NT2/D1 (cell line): ENCODE data around the gene SLC2A4RG.

Source experiments
- DNase-seq: peaks from one replicate; pipeline ENCODE4 v3.0.0-alpha.2; 2011; ENCODE audit warnings: low read depth, low spot score
- H3K27me3 ChIP-seq: 2 replicates; pipeline ENCODE4 v1.6.0; 2011; ENCODE audit warnings: mild to moderate bottlenecking; ENCODE audit not compliant: insufficient read length, insufficient read depth
- H3K36me3 ChIP-seq: 2 replicates; pipeline ENCODE4 v1.6.1; 2011; ENCODE audit warnings: mild to moderate bottlenecking, low read length, mixed read lengths; ENCODE audit not compliant: insufficient read depth, insufficient read length
- H3K4me1 ChIP-seq: 2 replicates; pipeline ENCODE4 v1.5.1; 2011; ENCODE audit not compliant: insufficient read depth, insufficient read length
- H3K4me3 ChIP-seq: 2 replicates; pipeline ENCODE4 v1.5.1; 2011; ENCODE audit warnings: low read depth; ENCODE audit not compliant: insufficient read length
- H3K9ac ChIP-seq: 2 replicates; pipeline ENCODE4 v1.6.0; 2011; ENCODE audit warnings: low read depth; ENCODE audit not compliant: insufficient read length
- H3K9me3 ChIP-seq: 2 replicates; pipeline ENCODE4 v1.5.1; 2011; ENCODE audit warnings: mild to moderate bottlenecking, low read length; ENCODE audit not compliant: insufficient read depth
- SUZ12 ChIP-seq: IDR thresholded peaks from 2 replicates; pipeline ENCODE4 v1.6.1; 2011; ENCODE audit not compliant: insufficient read length, insufficient read depth; ENCODE audit errors: extremely low read depth
- YY1 ChIP-seq: IDR thresholded peaks from 2 replicates; pipeline ENCODE4 v1.6.1; 2011; ENCODE audit not compliant: insufficient read length, insufficient read depth
- ZNF274 ChIP-seq: IDR thresholded peaks from 2 replicates; pipeline ENCODE4 v1.6.1; 2011; ENCODE audit warnings: mild to moderate bottlenecking, low read depth, low read length

Gene SLC2A4RG

DNA sequence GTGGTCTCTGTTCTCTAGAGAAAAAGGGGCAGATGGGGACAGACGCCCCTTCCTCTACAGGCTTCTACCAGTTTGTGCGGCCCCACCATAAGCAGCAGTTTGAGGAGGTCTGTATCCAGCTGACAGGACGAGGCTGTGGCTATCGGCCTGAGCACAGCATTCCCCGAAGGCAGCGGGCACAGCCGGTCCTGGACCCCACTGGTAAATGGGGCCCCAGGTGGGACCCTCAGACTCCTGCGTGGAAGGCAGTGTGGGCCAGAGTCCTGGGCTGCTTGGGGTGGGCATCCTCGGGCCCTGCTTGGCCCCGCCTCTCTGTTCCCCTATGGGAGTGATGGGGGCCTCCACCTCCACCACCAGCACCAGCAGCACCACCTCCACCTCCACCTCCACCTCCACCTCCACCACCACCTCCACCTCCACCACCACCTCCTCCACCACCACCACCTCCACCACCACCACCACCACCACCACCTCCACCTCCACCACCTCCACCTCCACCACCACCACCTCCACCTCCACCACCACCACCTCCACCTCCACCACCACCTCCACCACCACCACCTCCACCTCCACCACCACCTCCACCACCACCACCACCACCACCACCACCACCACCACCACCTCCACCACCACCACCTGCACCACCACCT is 46.4 kb upstream of the SLC2A4RG start:
- peaks cover 17% of the 10 kb centered on the region for H3K4me1 ChIP-seq
- no peak for DNase-seq
- no peak for TF ChIP-seq YY1
- TF ChIP-seq SUZ12: no peak
- TF ChIP-seq ZNF274: no peak
- H3K4me3 ChIP-seq: no peak overlapping the region
- H3K9ac ChIP-seq: no peak overlapping the region
- H3K36me3 ChIP-seq: peaks cover 67% of the 10 kb centered on the region
- H3K27me3 ChIP-seq: no peaks in the 10 kb centered on the region
- H3K9me3 ChIP-seq: peaks cover 13% of the 10 kb centered on the region; the same call in 1 of the 2 replicates

DNA sequence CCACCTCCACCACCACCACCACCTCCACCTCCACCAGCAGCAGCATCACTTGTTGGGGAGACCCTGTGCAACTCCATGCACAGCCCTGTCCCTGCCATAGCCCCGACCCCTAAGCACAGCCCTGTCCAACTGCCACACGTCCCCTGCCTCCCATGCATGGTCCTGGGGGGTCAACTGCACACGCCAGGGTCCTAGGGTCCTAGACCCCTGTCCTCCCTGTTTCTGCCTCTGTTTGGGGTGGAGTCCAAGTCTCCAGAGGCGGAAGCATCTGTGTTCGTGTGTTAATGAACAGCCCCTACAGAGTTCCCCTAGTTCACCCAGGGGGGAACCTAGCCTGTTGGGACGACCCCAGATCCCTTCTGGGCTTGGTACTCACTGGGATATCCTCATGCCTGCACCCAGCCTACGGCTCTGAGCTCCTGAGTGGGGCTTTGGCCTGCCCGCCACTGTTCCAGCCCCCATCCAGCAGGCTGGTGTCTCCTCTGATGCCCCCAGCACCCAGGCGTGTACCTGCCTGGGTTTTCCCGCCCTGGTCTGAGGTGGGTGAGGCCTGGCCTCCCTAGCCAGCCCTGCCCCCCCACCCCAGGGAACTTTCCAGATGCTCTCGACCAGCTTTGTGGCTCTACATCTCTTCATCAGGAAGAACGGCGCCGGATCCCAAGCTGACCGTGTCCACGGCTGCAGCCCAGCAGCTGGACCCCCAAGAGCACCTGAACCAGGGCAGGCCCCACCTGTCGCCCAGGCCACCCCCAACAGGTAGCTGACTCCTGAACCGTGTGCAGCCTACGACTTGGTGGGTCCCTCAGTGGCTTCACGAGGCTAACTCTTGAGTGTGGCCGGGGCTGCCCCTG is 45.6 kb upstream of the SLC2A4RG start:
- TF ChIP-seq SUZ12: no peak
- TF ChIP-seq ZNF274: no peak
- TF ChIP-seq YY1: no peak
- Histone ChIP-seq H3K4me3 (no peak overlapping the region), H3K27me3 (no peaks in the 10 kb centered on the region), H3K4me1 (peaks cover 21% of the 10 kb centered on the region), H3K36me3 (peaks cover 74% of the 10 kb centered on the region), H3K9ac (no peak overlapping the region), H3K9me3 (peaks cover 13% of the 10 kb centered on the region; the same call in 1 of the 2 replicates)
- no peak for DNase-seq

DNA sequence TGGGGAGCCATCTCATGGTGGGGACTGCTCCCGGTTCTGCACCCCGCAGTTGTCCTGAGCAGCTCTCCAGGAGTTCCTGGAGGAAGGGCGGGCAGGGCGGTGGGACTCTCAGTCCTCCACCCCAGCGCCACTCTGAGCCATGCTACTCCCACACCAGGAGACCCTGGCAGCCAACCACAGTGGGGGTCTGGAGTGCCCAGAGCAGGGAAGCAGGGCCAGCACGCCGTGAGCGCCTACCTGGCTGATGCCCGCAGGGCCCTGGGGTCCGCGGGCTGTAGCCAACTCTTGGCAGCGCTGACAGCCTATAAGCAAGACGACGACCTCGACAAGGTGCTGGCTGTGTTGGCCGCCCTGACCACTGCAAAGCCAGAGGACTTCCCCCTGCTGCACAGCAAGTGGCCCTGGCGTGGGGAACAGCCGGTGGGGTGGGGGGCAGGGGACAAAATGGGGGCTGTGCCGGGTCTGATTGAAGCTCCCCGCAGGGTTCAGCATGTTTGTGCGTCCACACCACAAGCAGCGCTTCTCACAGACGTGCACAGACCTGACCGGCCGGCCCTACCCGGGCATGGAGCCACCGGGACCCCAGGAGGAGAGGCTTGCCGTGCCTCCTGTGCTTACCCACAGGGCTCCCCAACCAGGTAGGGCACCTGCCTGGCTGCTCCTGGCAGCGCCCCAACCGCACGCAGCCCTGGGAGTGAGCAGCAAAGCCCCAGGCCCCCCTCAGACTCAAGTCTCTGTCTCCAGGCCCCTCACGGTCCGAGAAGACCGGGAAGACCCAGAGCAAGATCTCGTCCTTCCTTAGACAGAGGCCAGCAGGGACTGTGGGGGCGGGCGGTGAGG is 44.8 kb upstream of the SLC2A4RG start:
- H3K9ac ChIP-seq: no peak overlapping the region
- no peak for DNase-seq
- TF ChIP-seq YY1 (no peak), ZNF274 (no peak), SUZ12 (no peak)
- peaks cover 13% of the 10 kb centered on the region; the same call in 1 of the 2 replicates for H3K9me3 ChIP-seq
- H3K36me3 ChIP-seq: peaks cover 78% of the 10 kb centered on the region
- no peaks in the 10 kb centered on the region for H3K27me3 ChIP-seq
- H3K4me3 ChIP-seq: no peak overlapping the region
- H3K4me1 ChIP-seq: peaks cover 25% of the 10 kb centered on the region

DNA sequence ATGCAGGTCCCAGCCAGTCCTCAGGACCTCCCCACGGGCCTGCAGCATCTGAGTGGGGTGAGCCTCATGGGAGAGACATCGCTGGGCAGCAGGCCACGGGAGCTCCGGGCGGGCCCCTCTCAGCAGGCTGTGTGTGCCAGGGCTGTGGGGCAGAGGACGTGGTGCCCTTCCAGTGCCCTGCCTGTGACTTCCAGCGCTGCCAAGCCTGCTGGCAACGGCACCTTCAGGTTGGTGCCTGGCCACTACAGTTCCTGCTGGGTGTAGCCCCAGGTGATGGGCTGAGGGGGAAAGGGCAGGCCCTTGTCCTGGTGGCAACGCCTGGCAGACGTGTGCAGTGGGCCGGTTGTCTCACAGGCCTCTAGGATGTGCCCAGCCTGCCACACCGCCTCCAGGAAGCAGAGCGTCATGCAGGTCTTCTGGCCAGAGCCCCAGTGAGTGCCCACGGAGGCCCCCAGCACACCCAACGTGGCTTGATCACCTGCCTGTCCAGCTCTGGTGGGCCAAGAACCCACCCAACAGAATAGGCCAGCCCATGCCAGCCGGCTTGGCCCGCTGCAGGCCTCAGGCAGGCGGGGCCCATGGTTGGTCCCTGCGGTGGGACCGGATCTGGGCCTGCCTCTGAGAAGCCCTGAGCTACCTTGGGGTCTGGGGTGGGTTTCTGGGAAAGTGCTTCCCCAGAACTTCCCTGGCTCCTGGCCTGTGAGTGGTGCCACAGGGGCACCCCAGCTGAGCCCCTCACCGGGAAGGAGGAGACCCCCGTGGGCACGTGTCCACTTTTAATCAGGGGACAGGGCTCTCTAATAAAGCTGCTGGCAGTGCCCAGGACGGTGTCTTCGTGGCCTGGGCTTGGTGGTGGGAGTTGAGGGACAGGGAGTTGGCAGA is 43.9 kb upstream of the SLC2A4RG start:
- no peak for DNase-seq
- H3K9ac ChIP-seq: no peak overlapping the region
- H3K27me3 ChIP-seq: no peaks in the 10 kb centered on the region
- peaks cover 13% of the 10 kb centered on the region; the same call in 1 of the 2 replicates for H3K9me3 ChIP-seq
- TF ChIP-seq YY1 (no peak), ZNF274 (no peak), SUZ12 (no peak)
- peaks cover 83% of the 10 kb centered on the region for H3K36me3 ChIP-seq
- no peak overlapping the region for H3K4me3 ChIP-seq
- peaks cover 31% of the 10 kb centered on the region for H3K4me1 ChIP-seq

DNA sequence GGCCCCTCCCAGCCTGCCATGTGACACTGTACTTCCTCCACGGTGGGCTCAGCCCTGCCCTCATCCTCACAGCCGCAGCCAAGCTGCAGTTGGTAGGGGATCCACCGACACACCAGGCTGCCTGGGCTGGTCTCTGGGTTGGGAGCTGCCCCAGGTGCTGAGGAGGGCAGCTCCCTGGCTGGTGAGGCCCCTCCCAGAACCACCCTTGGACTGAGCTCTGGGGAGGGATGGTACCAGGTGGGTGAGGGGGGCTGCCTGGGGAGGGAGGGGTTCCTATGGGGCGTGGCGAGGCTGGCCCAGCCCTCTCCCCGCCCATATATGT is 43.3 kb upstream of the SLC2A4RG start:
- Histone ChIP-seq H3K9ac (no peak overlapping the region), H3K4me3 (no peak overlapping the region), H3K9me3 (peaks cover 13% of the 10 kb centered on the region; the same call in 1 of the 2 replicates), H3K36me3 (peaks cover 83% of the 10 kb centered on the region), H3K4me1 (peaks cover 27% of the 10 kb centered on the region), H3K27me3 (no peaks in the 10 kb centered on the region)
- no peak for DNase-seq
- no peak for TF ChIP-seq YY1
- no peak for TF ChIP-seq ZNF274
- no peak for TF ChIP-seq SUZ12

DNA sequence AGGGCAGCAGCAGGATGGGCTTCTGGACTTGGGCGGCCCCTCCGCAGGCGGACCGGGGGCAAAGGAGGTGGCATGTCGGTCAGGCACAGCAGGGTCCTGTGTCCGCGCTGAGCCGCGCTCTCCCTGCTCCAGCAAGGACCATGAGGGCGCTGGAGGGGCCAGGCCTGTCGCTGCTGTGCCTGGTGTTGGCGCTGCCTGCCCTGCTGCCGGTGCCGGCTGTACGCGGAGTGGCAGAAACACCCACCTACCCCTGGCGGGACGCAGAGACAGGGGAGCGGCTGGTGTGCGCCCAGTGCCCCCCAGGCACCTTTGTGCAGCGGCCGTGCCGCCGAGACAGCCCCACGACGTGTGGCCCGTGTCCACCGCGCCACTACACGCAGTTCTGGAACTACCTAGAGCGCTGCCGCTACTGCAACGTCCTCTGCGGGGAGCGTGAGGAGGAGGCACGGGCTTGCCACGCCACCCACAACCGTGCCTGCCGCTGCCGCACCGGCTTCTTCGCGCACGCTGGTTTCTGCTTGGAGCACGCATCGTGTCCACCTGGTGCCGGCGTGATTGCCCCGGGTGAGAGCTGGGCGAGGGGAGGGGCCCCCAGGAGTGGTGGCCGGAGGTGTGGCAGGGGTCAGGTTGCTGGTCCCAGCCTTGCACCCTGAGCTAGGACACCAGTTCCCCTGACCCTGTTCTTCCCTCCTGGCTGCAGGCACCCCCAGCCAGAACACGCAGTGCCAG is 42.8 kb upstream of the SLC2A4RG start, which contains the start of gene TNFRSF6B:
Gene TNFRSF6B (plus strand): TSS at position 25 of the 729 bp plus-strand sequence. CDS start 116 bp downstream, at position 141.
- H3K36me3 ChIP-seq: peaks cover 82% of the 10 kb centered on the region
- H3K9ac ChIP-seq: no peak within 1 kb of the TSS
- TF ChIP-seq SUZ12: no peak
- no peak for TF ChIP-seq YY1
- no peak for TF ChIP-seq ZNF274
- peaks cover 13% of the 10 kb centered on the region; the same call in 1 of the 2 replicates for H3K9me3 ChIP-seq
- DNase-seq: no peak
- H3K4me1 ChIP-seq: peaks cover 29% of the 10 kb centered on the region
- H3K27me3 ChIP-seq: no peaks in the 10 kb centered on the region
- no peak within 1 kb of the TSS for H3K4me3 ChIP-seq
